GM12864 (cell line): ENCODE results near the gene CHIA.

Experiments used
- DNase-seq: peaks from one replicate; pipeline ENCODE4 v3.0.0-alpha.2; 2011; ENCODE audit warnings: low read depth
- H3K4me3 ChIP-seq: 2 replicates; pipeline ENCODE4 v1.5.1; 2011; ENCODE audit warnings: mild to moderate bottlenecking, low read depth, low read length, control low read depth
- CTCF ChIP-seq: IDR thresholded peaks from 2 replicates; pipeline ENCODE4 v1.5.1; 2011; ENCODE audit warnings: low read depth, mild to moderate bottlenecking, moderate library complexity, low read length, control low read depth, inconsistent platforms; ENCODE audit errors: missing control alignments

CHIA gene

GRCh38 chr1:111290630-111291029 lies at the start of gene CHIA:
CHIA (plus strand) TSS chr1:111290851; CDS start chr1:111310468, 19,617 bp downstream.
- DNase-seq: no peak
- H3K4me3 ChIP-seq: no peak within 1 kb of the TSS
- TF ChIP-seq CTCF: no peak

DNA sequence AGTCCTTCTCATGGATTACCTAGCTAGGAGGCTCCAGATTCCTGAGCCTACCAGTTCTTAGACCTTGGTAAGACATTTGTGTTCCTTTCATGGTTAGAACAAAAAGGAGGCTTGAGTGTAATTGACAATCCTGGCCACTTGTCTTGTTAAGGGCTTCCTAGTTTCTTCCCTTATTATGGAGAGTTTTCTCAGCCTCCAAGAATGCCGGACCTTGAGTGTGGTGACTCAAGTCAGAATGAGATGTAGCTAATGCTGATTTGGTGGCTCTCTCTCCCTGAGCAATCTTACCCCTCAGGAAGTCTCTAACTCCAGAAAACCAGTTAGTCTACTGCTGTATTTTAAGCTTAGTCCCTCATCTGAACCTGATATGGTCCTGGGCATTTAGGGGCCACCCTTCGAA lies 48.9 kb upstream of the CHIA start:
- no peak for DNase-seq

DNA sequence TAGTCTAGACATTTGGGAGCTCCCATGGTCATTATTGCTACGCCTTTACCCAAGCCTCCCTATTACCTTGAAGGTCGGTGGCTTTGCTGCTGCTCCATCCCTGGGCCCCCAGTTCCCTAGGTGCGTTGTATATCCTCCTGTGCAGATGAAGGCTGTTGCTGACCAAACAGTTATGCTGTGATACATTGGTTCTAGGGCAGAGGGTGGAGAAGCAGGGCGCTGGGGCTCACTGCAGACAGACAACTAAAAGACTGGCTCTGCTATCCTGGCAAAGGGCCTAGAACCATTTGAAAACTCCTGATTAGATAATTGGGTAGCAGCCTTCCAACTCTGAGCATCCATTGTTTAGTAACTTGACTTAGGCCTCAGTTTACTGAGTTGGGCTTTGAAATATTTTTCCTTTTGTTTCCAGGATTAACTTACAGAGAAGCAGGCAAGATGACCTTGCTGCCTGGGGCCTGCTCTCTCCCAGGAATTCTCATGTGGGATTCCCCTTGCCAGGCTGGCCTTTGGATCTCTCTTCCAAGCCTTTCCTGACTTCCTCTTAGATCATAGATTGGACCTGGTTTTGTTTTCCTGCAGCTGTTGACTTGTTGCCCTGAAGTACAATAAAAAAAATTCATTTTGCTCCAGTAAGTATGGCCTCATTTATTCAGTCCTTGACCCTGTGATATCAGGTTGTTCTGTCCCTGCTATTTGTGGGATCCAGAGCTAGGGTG lies 47.7 kb upstream of the CHIA start:
- TF ChIP-seq CTCF: no peak
- DNase-seq: no peak
- no peak overlapping the region for H3K4me3 ChIP-seq

More for the DNA sequence above, 48.9 kb upstream of the CHIA start:
- no peak for TF ChIP-seq CTCF
- H3K4me3 ChIP-seq: no peak overlapping the region

DNA sequence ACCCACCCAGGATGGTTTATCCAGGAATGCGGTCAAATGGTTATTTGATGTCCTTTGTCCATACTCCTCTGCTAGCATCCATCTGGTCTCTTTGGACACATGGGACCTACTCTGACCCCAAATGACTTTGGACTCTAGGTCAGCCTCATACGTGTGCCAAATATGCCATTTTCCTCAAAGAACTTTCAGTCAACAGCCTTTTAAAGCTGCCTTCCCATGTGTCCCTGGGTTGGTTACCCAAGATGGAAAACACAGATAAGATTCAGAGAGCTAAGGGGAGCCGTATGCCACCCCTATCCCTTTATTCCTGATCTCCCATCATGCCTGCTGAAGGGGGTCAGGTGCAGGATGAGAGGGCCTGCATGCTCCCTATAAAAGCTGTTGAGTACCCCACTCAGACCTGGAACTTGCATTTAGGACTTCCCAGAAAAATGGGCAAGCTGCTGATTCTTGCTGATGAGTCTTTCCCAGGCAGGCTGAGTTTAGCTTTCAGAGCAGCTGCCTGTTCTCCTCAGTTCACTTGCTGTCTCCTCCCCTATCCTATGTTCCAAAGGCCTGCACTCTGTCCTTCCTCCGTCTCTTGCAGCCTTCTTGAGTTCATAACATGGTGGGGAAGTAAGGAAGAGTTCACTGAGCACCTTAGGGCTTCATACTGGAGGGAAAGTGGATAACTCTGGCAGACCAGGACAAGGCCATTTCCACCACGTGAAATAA lies 43.4 kb upstream of the CHIA start:
- DNase-seq: no peak
- no peak overlapping the region for H3K4me3 ChIP-seq
- no peak for TF ChIP-seq CTCF

GRCh38 chr1:111249960-111250359 lies 40.7 kb upstream of the CHIA start:
- no peak overlapping the region for H3K4me3 ChIP-seq
- no peak for DNase-seq
- TF ChIP-seq CTCF: no peak

- DNase-seq: no peak
- TF ChIP-seq CTCF: no peak
- no peak overlapping the region for H3K4me3 ChIP-seq
Measured at GRCh38 chr1:111251570-111251969, 39.1 kb upstream of the CHIA start.
